NCI-H2171 (cell line): Measurements from ENCODE around the gene SIGLEC14.
A peak's percentile ranks its signal among the peaks of the same experiment; 100 is the strongest.
"Not testable (repeated sequence)": the region's sequence is repeated elsewhere in the genome, so short reads cannot be mapped to it uniquely, and the experiment has no call there.

Experiments
- DNase-seq: peaks from one replicate; lab custom pipeline; 2025; lab: John Stamatoyannopoulos, UW

Gene SIGLEC14

DNA sequence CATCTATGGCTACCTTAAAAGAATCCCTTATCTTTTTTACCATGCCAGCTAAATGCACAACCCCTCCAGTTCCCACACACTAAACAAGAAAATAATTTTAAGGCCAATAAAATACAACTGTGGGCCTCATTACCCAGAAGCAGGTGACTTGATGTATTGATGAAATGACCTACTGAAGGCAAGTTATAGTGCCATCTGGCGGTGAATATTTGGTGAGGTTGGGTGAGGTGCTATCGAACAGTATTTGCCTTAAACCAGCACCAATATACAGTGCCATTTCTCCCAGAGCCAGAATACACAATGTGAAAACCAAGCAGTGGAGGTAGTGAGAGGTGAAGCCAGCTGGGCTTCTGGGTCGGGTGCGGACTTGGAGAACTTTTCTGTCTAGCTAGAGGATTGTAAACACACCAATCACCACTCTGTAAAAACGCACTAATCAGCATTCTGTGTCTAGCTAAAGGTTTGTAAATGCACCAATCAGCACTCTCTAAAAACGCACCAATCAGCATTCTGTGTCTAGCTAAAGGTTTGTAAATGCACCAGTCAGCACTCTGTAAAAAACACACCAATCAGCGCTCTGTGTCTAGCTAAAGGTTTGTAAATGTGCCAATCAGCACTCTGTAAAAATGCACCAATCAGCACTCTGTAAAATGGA lies 29.4 kb upstream of the SIGLEC14 start:
- not testable (repeated sequence) for DNase-seq

DNA sequence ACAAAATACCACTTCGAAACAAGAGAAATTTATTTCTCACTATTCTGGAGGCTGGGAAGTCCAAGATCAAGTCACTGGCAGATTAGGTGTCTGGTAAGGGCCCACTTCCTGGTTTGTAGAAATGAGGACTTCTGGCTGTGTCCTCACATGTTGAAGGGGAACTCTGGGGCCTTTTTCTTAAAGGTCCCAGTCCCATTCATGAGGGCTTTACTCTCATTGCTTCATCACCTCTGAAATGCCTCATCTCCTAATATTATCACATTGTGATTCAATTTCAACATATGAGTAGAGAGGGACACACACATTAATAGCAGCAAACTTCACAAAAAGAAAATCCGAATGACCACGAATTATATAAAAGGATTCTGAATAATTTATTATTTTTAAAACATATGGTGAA lies 21.6 kb upstream of the SIGLEC14 start:
- no peak for DNase-seq

DNA sequence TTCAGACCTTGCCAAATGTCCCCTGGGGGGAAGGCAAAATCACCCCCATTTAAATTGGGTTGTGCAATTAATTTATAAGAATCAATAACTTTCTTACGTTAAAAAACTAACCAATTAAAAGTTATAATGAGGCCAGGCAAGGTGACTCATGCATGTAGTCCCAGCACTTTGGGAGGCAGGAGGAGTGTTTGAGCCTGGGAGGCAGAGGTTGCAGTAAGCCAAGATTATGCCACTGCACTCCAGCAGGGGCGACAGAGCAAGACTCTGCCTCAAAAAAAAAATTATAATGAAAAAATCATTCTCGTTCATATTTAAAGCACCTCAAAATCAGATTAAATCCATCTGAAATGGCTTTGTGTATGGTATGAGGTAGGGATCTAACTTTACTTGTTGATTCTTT lies 18.4 kb upstream of the SIGLEC14 start:
- no peak for DNase-seq

DNA sequence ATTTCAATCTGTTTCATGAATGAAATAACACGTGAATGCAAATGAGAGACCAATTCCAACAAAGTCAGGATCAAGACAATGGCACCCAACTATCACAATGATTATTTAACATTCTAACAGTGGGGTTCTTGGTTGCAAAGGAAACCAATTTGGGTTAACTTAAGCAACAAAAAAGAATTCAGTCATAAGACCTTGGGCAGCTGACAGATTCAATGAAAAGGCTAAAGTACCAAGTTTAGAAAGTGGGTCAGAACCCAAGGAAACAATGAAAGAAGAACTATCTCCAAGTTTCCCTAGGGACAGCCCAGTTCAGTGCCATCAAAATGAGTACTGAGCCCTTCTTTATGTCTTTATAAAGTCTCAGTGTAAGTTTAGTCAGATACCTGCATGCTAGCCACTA lies 17.5 kb upstream of the SIGLEC14 start:
- DNase-seq, result no peak

DNA sequence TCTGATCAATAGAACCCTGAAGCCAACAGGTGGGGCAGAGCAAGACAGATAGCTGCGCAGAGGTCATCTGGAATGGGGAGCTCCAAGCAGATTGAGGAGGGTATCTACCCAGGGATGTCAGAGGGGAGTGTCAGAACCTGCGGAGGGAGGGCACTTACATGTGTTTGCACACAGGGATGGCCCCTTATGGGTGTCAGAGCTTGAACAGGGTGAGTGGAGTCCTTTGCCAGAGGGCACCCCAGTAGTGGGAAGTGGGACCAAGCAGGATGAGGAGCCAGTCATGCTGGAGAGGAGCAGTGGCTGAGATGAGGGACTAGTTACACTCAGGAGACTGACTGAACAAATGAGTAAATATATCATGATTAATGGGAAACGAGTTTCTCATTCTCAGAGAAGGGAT lies 17.0 kb upstream of the SIGLEC14 start:
- no peak for DNase-seq

DNA sequence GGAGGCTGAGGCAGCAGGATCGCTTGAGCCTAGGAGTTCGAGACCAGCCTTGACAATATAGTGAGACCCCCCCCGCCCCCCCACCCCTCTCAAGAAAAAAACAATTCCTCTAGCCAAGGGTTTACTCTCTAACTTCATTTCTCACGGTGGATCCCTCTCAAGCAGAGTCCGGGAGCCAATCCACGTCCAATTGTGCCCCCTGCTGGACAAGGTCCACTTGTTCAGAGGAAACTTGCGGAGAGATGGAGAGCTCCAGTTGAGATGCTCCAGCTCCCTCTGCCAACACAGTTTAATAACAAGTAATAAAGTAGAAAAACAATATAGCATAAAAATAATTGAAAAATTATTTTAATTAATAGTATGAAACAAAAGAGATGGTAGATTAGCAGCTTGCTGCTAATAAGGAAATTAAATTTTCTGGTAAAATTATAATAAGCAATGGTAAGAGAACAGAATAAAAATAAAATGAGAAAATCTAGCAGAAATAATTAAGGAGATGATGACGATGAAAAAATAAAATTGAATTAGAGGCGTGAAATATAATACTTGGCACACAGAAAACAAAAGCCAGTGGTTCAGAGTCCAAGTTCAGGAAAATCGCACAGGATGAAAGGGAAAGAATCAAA lies 14.5 kb upstream of the SIGLEC14 start:
- DNase-seq, result peak; percentile 61

DNA sequence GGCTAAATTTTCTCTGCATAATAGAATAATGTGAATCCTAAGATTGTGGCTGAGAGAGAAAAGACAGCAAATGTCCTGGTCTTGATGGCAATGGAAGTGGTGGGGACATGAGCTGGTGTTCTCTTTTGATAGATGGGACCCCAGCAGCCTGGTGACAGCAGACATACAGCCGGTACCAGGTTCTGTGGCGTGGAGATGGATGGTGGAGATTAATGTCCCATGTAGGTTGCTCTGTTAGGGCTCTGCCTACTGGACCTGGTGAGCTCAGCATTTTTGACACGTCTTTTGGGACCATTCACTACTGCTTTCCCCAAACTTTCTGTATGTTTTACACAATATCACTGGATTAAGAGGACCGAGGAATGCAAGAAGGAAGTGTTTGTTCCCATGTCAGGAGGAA lies 8.2 kb upstream of the SIGLEC14 start:
- no peak for DNase-seq

DNA sequence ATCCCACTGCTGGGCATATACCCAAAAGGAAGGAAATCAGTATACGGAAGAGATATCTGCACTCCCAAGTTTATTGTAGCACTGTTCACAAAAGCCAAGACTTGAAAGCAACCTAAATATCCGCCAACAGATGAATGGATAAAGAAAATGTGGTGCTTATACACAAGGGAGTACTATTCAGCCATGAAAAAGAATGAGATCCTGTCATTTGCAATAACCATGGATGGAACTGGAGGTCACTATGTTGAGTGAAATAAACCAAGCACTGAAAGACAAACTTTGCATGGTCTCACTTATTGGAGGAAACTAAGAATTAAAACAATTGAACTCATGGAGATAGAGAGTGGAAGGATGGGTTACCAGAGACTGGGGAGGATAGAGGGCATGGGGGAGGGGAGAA lies 6.5 kb upstream of the SIGLEC14 start:
- DNase-seq, result no peak

DNA sequence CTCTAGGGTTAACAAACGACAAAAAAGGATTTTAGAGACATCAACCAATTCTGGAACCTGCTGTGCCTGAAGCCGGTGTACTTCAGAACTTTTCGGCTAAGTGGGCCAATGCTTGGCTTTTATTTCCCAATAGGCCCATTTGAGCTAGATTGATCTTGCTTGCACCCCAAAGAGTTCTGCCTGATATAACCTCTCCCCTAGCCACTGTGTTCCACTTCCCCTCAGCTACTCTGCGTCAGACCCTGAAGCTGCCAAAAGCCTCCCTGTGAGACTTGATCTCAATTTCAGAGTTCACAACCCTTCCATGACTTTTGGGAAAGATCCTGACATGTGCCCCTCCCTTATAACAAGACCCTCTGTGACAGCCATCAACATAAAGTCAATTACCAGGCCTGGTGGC lies 5.6 kb upstream of the SIGLEC14 start:
- no peak for DNase-seq

DNA sequence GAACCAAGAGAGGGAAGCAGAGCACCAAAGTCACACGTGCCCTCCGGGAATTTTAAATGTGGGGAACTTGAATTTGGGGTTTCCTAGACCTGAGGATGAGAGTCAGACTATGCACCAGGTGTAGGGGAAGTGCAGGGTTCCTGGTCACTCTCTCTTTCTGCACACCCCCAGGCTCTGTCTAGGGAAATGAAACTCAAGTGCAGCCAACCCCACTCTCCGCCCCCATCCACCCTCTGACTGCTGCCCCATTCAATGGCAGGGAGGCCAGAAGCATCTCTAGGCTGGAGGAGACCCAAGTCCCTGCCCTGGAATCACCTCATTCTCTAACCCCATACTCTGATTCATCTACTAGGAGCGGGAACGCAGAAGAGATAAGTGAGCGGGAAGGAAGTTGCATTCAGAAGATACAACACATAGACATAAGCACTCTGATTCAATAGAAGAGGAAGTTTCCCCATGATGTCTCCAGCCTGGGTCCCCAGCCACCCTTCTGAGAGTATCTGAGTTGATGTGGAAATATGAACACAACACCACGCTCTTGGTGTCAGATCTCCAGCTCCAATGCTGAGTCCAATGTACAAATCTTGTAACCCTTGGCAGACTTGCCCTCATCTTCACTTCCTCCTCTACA lies 4.7 kb upstream of the SIGLEC14 start:
- no peak for DNase-seq

DNA sequence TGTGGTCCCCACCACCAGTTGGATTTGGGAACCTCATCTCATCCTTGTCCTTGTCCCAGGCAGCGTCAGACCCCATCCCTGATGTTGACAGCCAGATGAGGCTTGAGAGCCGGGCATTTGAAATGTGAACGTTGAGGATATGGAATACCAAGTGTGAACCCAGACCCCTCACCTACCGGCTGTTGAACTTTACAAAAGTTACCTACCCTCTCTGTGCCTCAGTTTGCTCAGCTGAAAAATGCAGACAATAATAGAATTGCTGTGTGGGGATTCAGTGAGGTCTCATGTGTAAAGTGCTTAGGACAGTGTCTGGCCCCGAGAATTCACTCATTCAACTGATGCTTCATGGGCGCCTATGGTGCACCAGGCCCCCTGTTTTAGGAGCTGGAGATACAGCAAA lies 693 bp upstream of the SIGLEC14 start:
- DNase-seq, result no peak

DNA sequence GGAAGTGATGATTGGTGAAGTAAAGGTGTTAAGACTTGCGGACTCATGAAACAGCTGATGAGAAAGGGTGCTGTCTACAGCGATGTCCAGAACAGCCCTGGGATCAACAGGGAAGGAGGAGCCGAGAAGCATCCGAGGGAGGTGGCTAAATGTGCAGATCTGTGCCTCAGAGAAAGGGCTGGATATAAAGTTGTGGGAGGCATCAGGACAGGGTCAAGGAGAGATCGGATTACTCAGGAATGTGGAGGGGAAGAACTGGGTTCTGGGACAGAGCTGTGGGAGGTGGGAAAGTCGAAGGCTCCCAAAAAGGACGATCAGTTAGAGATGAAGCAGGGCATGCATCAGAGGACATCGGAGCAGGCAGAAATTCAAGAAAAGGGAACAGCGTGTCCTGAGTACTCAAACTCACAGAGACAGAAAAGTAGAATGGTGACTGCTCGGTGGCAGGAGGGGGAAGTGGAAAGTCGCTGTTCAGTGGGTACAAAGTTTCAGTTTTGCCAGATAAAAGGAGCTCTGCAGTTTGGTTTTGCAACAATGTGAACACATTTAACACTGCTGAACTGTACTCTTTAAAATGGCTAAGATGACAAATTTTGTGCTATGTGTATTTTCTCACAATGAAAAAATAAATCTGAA lies 1.9 kb downstream of the SIGLEC14 start:
- DNase-seq, result no peak

DNA sequence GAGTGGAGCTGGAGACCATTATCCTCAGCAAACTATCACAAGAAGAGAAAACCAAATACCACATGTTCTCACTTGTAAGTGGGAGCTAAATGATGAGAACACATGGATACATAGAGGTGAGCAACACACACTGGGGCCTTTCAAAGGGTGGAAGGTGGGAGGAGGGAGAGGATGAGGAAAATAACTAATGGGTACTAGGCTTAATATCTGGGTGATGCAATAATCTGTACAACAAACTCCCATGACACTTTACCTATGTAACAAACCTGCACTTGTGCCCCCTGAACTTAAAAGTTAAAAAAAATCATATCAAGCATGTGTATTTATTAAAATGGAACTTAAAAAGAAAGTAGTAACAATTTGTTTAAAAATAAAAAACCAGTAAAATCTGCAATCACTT lies 5.0 kb downstream of the SIGLEC14 start:
- no peak for DNase-seq

DNA sequence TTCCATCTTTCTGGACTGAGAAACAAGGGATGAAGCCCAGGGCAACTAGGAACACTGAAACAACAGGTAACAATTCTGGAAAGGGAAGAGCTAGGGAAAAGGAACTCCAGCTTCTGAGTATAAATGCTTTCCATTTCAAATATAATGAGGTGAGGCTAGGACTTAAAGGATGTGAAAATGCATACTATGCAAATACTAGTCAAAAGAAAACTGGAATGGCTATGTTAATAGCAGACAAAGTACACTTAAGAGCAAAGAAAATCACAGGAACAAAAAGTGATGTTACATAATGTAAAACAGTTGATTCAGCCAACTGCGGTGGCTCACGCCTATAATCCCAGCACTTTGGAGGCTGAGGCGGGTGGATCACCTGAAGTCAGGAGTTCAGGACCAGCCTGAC lies 6.2 kb downstream of the SIGLEC14 start:
- no peak for DNase-seq

DNA sequence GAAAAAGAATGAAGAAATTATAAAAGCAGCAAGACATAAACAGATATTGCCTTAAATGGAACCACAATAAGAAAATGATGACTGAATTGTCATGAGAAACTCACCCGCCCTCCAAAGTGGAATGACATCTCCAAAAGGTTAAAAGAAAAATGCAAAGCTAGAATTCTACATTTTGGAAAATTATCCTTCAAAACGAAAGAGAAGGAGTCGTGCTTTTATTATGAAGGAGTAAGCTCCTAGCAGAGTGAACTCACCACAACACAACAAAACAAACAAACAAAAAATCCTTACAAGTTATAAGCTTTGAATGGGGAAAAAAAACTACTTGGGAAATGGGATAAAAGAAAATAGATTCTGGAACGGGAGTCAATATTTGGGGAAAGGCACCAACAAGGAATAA lies 6.7 kb downstream of the SIGLEC14 start:
- no peak for DNase-seq

DNA sequence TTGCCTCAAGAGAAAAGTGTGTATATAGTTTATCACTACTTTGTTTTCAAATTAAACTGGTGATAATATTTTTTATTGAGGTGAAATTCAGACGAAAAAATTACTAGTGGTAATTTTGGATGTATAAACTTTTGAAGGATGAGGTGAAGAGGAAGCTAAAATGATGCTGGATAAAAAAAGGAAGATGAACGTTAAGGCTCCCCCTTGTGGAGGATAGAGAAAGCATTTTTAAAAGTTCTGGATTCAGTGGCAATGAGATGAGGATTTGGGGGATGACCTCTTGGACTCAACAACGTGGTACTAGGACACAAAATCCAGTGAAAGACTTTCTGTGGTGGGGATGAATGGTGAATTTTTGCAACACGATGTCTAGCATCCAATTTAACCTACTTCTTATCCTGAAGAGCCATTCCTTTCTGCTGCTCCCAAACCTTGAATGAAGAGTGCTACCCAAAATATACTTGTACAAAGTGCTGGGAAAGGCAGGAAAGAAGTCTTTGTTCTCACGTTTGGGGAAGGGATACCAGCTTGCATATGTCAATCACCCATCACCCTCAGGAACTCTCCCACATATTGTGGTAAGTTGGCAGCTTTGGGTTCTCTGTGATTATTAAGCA lies 9.2 kb downstream of the SIGLEC14 start:
- DNase-seq, result no peak

DNA sequence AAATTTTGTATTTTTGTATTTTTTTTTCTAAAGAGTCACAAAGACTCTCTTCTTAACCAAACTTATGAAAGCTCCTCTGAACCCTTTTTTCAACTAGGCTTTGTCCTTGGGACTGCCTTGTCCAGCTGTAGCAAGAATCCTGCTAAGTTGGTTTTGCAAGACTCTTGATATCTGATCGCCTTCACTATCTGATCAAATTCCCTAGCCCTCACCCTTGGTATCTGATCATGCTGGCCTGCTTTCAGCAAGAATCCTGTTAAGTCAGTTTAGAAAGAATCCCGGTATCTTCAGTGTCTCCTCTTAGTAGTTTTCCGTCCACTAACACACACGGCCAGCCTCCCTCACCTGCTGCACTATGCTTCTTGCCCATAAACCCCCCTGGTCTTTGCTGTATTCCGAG lies 14.5 kb downstream of the SIGLEC14 start:
- no peak for DNase-seq

DNA sequence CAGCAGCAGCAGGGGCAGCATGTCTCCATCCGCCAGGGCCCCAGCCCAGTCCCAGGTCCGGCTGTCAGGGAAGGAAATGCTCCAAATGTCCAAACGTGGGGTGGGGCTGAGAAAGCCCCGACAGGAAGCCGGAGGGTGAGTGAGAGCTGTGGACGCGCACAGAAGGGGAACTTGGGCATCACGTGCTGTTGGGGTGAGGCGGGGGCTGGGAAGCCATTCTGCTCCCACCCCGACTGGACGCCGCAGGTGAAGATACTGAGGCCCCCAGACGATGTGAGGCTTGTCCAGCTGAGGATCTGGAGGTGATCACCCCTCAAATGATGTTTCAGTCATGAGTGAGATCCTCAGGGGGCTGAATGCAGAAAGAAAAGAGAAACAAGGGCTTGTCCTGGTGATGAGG lies 16.3 kb downstream of the SIGLEC14 start, which contains the start of gene SIGLEC5:
SIGLEC5 (minus strand) TSS at position 87 of the 400 bp plus-strand sequence; CDS start at position 21, 66 bp downstream.
- not testable (repeated sequence) for DNase-seq

DNA sequence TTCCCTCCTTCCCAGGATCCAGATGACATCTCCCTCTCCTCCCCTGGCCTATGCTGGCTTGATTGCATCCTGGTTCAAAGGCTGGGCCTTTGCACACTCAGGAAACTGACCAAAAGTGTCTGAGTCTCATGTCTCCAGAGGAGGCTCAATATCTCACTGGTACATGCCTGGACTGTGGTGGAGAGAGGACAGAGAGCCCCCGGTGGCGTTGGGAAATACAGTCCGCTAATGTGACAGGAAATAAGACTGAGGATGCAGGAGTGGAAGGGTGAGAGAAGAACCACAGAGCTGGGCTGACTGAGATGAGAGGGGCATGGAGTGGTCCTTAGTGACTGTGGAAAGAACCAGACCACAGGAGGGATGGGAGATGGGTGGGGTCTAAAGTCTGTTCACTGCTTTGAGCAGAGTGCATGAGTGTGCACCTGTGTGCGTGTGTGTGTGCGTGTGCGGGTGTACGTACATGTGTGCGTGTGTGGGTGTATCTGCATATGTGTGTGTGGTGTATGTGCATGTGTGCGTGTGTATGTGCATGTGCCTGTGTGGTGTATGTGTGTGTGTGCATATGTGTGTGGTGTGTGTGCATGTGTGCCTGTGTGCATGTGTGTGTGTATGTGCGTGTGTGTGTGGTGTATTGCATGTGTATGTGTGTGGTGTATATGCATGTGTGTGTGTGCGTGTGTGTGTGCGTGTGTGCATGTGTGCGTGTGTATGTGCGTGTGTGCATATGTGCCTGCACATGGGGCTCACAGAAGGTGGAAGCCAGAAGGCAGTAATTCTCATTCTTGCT lies 18.3 kb downstream of the SIGLEC14 start:
- no peak for DNase-seq

DNA sequence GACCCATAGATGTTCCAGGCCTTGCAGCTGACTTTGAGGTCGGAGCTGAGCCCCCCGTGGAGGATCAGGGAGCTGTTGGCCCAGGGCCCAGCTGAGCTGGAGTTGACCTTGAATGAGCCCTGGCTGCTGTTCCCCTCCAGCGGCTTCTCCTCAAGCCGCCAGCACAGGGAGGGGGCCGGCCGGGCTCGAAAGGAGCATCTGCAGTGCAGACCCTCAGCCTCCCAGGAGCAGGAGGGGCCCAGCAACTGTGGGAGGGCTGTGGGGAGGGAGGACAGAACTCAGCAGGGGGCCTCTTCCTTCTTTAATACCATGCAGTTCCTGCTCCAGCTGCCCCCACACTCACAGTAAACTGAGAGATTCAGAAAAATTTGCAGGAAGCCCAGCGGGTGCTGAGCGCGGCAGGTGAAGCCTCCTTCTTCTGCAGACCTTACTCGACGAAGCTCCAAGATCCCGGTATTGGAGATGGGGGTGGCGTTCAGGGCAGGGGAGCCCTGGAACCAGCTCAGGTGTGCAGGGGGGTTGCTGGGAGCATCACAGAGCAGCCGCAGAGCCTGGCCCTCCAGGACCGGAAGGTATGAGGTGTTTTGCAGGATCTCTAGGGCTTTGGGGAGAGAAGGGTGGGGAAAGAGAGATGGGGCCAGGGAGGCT lies 19.0 kb downstream of the SIGLEC14 start:
- DNase-seq, result no peak

DNA sequence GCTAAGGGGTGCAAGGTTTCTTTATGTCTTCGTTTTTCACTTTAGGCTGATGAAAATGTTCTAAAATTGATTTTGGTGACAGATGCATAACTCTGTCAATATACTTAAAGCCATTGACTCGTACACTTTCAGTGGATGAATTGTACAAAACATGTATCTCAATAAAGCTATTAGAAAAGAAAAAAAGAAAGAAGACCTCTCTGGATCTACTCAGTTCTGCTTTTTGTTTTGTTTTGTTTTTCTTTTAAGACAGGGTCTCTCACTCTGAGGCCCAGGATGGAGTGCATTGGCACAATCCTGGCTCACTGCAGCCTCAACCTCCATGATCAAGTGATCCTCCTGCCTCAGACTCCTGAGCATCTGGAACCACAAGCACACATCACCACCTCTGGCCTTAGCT lies 19.9 kb downstream of the SIGLEC14 start:
- no peak for DNase-seq
